Stimulated activated CD4-positive, alpha-beta T cell treated with anti-CD3 and anti-CD28 coated beads, TNF-alpha, amount 100 ng/mL, for 4 hours (primary cell): ENCODE results near the gene P3H1.

Experiments used
- DNase-seq, 3 experiments: peaks; one replicate each; pipeline ENCODE4 v3.0.0-alpha.2; 2020; ENCODE audit warnings: low read depth in 3 of 3

P3H1 gene

GRCh38 chr1:42743317-42744147 is 23.3 kb downstream of the P3H1 start:
- no peak for DNase-seq

- DNase-seq: no peak
These were observed 24.1 kb downstream of the P3H1 start for GRCh38 chr1:42742617-42743316.

GRCh38 chr1:42742141-42742540 is 24.7 kb downstream of the P3H1 start:
- no peak for DNase-seq

- no peak for DNase-seq
These were observed 25.1 kb downstream of the P3H1 start for GRCh38 chr1:42741706-42742105.

- no peak for DNase-seq
These were observed 25.8 kb downstream of the P3H1 start for GRCh38 chr1:42740851-42741580.

- DNase-seq: no peak
These were observed 26.8 kb downstream of the P3H1 start, which contains the start of gene CLDN19 for GRCh38 chr1:42739753-42740700. Gene CLDN19, minus strand, starts transcription at chr1:42740236. Its CDS starts 173 bp downstream, at chr1:42740063.

GRCh38 chr1:42738678-42739226 is 28.1 kb downstream of the P3H1 start:
- DNase-seq: no peak

- no peak for DNase-seq
These were observed 28.7 kb downstream of the P3H1 start for GRCh38 chr1:42737986-42738677.

GRCh38 chr1:42737257-42737656 is 29.6 kb downstream of the P3H1 start:
- no peak for DNase-seq

- no peak for DNase-seq
These were observed 30.1 kb downstream of the P3H1 start for GRCh38 chr1:42736571-42737200.

GRCh38 chr1:42736152-42736551 is 30.7 kb downstream of the P3H1 start:
- no peak for DNase-seq

GRCh38 chr1:42735477-42736105 is 31.2 kb downstream of the P3H1 start:
- no peak for DNase-seq

- DNase-seq: no peak
These were observed 31.8 kb downstream of the P3H1 start for GRCh38 chr1:42735056-42735455.

GRCh38 chr1:42734201-42735035 is 32.4 kb downstream of the P3H1 start:
- DNase-seq: no peak

GRCh38 chr1:42733415-42734200 is 33.2 kb downstream of the P3H1 start:
- no peak for DNase-seq

GRCh38 chr1:42732126-42732680 is 34.6 kb downstream of the P3H1 start:
- no peak for DNase-seq

GRCh38 chr1:42731585-42731984 is 35.2 kb downstream of the P3H1 start:
- DNase-seq: no peak
